SKM-1 (cell line): ENCODE measurements around the gene PPRC1.
A peak's percentile ranks its signal among the peaks of the same experiment; 100 is the strongest.

Experiments used
- DNase-seq: peaks from one replicate; lab custom pipeline; 2025; ENCODE audit not compliant: unreplicated experiment; lab: John Stamatoyannopoulos, UW

PPRC1 gene

GRCh38 chr10:102117391-102118159 is 15.3 kb upstream of the PPRC1 start:
- peak; percentile 34 for DNase-seq

- DNase-seq, result no peak
Measured at GRCh38 chr10:102118867-102119266, 14.0 kb upstream of the PPRC1 start.

GRCh38 chr10:102119417-102120141 is 13.3 kb upstream of the PPRC1 start:
- no peak for DNase-seq

- peak; percentile 68 for DNase-seq
Measured at GRCh38 chr10:102120142-102120990, 12.5 kb upstream of the PPRC1 start, which contains the start of gene LDB1. TSS of gene LDB1 (minus strand) at chr10:102120368. CDS start at chr10:102120110, 258 bp downstream.

- no peak for DNase-seq
Measured at GRCh38 chr10:102120991-102121738, 11.7 kb upstream of the PPRC1 start.

- DNase-seq, result no peak
Measured at GRCh38 chr10:102121739-102122372, 11.0 kb upstream of the PPRC1 start.

- no peak for DNase-seq
Measured at GRCh38 chr10:102122450-102122849, 10.4 kb upstream of the PPRC1 start.

- no peak for DNase-seq
Measured at GRCh38 chr10:102123223-102123622, 9.6 kb upstream of the PPRC1 start.

GRCh38 chr10:102131286-102132170 is 1.3 kb upstream of the PPRC1 start:
- no peak for DNase-seq

- no peak for DNase-seq
Measured at GRCh38 chr10:102132193-102132562, 662 bp upstream of the PPRC1 start.

- peak; percentile 38 for DNase-seq
Measured at GRCh38 chr10:102133373-102134195, 744 bp downstream of the PPRC1 start.

- no peak for DNase-seq
Measured at GRCh38 chr10:102134416-102134815, 1.6 kb downstream of the PPRC1 start.

- no peak for DNase-seq
Measured at GRCh38 chr10:102135956-102136526, 3.2 kb downstream of the PPRC1 start.

GRCh38 chr10:102139281-102140110 is 6.7 kb downstream of the PPRC1 start:
- no peak for DNase-seq

- no peak for DNase-seq
Measured at GRCh38 chr10:102140218-102140617, 7.4 kb downstream of the PPRC1 start.

- DNase-seq, result no peak
Measured at GRCh38 chr10:102140913-102141540, 8.2 kb downstream of the PPRC1 start.
